HG03060 (cell line): ENCODE data around the gene UNK.
A peak's percentile ranks its signal among the peaks of the same experiment; 100 is the strongest.
"Not testable (repeated sequence)": the region's sequence is repeated elsewhere in the genome, so short reads cannot be mapped to it uniquely, and the experiment has no call there.

Experiments used
- ATAC-seq: cut with Tn5 transposase; IDR thresholded peaks from one replicate; pipeline ENCODE4 v1.9.1; 2021; ENCODE audit warnings: low read depth, moderate number of reproducible peaks; ENCODE audit not compliant: unreplicated experiment

The UNK gene

DNA sequence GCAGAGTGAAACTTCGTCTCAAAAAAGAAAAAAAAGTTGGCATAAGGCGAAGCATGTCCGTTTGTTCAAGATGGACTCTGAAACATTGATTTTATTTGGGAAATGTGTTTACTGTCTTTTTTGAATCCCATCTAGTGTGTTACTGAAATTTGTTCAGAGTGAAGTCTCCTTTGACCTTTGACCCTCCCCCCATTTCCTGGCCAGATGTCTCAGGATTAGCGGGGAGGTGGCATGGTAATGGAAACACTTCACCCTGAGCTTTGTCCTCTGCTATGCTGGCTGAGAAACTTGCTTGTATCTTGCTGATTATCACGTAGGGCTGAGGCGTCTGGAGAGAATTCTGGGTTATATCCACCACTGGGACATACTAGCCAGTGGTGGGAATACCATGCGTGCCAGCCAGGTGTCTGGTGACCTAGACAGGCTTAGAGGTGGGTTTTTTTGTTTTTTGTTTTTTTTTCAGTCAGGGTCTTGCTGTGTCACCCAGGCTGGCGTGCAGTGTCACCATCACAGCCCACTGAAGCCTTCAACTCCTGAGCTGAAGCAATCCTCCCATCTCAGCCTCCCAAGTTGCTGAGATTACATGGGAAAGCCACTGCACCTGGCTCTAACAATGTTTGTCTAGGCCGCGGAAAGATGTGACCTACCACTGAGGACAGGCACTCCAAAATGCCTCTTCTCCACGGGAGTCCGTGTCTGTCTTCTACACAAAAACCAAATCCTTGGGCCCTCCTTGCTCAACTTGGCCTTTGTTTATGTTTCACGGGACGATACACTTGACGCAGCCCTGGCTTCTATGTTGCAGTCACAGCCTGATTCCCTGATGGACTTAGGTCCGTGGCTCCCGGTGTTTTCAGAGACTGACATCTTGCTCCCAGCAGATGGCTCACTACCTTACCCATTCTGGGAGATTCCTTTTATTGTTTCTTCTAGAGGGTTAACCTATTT lies 13.0 kb upstream of the UNK start:
- ATAC-seq = no peak

DNA sequence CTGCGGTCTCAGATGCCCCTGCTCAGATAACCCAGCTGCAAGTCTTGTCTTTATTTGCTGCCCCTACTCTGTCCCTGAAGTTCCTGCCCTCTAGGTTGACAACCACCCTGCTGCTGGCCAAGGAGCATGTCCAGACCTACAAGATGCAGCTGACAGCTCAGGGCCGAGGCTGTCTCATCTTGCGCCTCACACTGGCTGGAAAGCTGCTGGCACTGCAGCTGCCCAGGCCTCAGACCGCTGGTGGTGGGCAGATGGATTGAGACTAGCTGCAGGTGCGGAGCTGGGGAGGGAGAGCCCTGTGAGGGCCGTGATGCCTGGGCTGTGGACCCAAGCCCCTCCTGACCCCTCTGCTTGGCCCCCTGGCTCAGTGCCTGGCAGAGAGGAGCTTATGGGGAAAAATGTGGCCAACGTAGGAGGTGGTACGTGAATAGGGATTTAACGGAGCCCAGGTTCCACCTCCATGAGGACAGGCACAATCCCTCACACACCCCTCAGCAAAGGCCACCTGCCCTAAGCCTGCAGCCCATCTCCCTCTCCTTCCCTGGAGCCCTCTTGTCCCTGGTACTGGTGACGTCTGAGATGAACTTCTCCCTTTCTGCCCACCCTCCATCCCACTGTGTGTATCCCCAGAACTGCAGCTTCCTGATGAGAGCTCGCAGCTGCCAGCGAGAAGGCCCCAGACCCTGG lies 11.3 kb upstream of the UNK start:
- no peak for ATAC-seq

DNA sequence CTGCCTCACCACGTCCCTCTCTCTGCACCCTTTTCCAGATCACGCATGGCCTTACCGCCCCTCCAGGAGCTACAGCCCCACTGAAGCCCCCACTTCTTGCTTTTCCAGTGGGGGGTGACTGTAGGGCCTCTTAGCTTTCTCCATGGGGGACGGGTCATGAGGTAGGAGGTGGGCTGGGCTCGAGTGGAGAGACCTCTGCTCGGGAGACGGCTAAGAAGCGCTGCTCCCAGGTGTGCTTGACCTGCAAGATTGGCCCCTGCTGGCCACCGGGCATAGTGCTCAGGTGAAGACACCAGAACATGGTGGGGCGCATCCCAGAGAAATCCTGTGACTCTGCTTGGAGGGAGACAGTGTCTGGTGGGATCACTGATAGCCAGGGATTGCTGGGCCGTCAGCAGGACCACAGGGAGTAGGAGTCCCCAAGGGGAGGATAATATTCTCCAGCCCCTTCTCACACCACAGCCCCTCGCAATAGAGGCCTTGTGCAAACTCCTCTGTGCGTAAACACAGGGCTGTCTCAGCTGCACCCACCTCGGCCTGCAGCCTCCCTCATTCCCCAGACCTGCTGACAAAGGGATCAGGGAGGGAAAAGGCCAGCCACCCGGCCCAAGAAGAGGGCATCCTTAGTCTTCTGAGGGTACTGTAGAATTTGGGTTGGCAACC lies 10.7 kb upstream of the UNK start:
- no peak for ATAC-seq

DNA sequence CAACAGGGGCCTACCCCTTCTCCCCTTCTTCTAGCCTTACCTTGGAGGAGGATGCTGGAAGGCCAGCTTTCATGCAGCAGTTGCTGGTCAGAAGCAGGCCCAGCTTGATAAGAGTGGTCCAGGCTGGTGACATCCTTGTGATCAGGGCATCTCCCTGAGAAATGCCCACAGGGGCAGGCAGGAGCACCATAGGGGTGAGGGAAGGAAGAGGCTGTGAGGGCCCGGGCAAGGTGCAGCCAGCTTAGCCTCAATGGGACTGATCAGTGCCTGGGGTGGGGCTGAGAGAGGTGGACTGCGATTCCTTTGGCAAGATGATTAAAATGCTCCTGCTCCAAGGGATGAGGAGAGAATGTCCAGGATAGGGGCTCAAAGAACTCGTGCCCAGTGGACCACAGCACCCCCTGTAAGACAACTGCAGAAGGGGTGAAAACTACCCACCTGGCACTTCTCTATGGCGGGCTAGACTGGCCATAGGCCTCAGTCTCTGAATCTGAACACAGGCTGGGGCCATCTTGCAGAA lies 10.1 kb upstream of the UNK start:
- ATAC-seq = no peak

DNA sequence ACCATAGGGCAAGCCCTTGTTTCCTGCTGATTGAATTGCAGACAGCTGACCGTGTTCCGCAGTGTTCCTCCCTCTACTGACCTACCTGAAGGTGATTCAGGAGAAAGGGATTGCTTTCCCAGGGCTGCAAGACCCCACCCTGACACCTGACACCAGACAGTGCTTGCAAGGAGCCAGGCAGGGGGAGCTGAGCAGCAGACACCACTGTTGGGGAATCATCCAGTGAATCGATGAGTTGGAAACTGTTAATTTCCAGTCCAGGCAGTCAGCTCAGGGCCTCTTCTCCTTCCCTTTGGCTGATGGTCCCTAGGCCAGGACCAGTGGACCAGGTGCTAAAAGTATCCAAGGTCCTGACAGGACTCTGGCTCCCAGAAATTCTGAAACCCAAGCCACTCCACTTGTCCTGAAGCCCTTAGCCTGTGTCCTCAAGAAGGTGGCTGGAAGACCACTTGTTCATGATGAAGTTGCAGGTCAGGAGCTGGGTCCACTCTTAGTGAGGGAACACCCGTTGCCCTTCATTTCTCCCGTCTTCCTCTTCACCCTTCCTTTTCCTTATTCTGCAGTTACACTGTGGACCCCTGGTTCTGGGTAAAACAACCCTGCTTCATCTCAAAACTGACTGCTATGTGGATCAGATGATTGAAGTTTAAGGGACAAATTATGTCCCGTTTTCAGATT lies 9.5 kb upstream of the UNK start:
- ATAC-seq = no peak

DNA sequence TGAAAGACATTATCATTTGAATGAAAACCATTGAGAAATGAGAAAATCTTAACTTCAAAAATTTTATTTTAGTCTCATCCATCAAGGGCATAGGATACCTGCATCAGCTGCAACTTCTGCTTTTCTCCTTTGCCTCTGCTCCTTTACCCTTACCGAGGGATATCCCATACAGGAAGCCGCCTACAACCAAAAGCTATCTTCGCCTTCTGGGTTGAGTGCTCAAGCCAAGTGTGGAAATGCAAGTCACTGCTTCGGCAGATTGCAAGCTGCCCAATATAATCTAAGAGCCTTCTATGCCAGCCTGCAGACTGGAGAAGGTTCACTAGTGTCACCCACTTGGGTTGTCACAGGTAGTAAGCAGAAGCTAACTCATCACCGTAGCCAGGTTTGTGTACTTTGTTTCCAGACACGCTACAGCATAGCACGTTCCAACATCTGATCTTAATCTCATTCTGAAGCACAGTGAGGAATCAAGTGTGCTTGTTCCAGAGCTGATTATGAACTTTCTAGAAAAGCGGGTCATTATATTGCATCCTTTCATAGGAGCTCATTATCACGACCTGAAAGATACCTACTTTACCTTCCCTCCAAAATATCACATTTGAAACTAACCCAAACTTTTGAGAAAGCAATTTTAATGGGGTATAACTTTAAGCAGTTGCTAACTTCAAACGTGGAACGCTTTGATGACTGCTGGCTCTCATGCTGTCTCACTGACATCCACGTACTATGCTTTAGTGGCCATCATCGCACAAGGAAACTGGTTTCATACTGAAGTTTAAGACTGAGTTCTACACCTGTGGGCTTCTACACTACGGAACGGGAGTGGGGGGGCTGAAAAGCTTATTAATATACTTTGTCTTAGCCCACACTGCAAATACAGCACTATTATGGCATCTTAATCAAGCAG lies 8.0 kb upstream of the UNK start:
- no peak for ATAC-seq

DNA sequence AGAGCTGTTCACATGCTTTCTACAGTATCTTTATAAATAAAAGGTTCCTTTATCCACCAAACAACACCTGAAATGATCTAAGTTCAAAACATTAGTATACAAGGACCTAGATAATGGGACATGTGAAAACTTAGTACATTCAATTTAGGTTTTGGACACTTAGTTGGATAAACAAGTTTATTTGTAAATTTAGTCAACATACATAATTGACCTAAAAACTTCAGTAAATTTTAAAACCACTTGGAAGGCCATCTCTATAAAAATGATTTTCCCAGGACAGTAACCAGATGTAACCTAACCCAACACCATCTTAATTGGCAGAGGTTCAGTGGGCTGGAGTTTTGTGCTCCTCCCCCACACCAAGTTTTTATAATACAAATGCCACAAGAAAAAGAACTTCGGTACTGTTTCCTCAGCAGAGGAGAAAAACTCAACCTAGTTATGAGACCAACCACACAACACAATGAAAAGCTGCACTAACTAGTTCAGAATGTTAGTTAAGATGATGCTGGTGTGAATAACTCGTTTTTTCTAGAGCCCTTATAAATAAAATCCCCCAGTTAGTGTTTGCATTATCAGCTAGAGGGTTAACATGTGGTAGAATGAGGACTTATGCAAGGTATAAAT lies 7.2 kb upstream of the UNK start:
- ATAC-seq = no peak

DNA sequence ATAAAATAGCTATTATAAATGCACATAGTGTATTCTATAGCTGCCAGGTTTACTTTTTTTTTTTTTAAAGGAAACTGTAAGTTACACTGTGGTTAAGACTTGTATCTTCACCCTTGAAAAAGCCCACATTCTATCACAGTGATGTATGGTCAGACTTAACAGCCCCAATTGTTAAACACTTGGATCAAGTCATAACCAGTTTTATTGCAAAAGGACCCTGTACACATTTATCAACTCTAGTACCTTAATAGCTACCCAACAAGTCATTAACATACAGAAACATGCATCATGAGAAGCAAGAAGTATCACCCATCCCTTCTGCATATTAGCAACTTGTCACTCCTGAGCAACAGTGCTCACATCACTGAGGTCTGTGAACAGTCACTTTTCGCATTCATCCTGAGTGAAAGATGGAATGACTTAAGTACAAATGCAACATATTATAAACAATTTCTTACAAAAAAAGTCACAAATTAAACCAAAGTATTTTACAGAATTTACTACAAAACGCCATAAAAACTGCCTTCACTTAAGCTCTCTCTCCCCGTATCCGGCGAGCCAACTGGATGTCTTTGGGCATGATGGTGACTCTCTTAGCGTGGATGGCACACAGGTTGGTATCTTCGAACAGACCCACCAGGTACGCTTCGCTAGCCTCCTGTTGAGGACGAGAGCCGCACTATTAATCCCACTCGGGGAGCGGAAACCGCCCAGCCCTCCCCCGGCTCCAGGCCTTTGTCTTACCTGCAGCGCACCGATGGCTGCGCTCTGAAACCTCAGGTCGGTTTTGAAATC lies 6.3 kb upstream of the UNK start:
- ATAC-seq = not testable (repeated sequence)

DNA sequence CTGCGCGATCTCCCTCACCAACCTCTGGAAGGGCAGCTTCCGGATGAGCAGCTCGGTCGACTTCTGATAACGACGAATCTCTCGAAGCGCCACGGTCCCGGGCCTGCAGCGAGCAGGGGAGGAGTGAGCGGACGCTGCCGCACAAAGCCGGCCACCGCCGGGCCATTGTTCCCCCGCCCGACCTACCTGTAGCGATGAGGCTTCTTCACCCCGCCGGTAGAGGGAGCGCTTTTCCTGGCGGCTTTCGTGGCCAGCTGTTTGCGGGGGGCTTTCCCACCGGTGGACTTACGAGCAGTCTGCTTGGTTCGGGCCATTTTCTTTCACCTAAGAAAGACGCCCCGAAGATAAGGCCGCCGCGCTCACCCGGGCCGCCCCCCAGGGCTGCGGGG lies 5.8 kb upstream of the UNK start:
- ATAC-seq = no peak

DNA sequence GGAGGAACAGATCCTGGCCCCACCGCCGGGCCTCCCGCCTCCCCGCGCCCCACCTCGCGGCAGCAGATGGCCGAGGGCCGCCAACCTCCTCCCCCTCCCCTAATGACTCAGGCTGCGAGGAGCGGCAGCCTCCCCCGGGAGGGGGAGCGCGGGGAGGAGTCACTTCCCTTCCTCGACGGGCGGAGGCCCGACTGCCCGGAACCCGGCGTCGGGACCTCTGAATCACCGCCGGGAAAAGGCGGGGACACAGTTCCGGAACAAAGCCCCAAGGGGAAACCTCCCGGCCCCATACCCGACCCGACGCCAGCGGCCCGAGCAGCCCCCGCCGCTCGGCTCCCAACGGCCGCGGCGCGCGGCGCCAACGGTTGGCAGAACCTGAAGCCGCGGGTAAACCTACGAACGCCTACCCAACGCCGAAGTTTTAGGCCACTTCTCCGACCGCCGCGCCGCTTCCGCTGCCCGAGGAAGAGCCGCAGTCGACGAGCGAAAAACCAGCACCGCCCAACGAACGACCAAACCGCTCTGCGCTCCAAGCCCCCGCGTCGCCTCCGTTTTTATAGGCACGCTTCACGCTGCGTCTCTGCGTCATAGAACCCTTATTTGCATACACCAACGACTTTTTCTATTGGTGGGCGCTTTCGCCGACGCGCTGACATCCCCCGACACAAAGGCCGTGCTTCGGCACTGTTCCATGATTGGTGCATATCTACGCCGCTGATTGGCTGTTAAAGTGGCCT lies 5.2 kb upstream of the UNK start:
- peak; percentile 52 for ATAC-seq

DNA sequence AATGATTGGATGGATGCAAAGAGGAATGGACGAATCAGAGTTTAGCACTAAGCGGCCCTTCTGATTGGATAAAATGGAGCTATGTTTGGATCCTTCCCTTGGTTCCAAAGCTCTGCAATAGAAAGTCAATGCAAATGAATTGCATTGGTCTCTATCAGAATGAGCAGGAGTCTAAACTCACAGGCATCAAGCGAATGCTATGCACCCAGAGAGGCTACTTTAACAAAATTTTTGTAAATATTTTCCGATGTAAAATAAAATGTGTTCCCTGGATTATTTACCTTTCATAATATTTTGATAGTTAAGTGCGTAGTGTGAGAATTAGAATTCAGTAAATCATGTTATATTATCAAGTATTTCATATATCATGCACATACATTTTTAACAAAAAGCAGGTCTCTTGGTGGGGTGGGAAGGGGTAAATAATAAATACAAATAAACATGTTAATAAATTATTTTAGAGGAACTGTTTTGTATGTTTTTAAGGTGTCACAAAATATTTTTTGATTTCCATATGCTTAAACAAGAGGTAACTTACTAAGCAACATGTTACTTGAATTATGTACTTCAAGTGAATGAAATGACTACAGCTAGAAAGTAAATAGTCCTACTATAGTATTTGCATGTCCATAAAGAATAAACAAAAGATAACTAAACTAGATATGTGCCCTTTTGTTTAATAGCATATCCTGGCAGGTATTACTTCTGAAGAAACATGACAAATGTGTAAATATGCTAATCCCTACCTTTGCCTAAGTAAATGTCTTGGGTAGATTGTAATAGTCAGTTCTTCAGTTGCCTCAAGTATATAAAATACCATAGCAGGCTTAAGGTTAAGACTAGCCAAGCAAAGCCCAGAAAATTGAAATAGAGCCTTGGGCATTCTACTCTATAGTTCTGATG lies 4.4 kb upstream of the UNK start:
- no peak for ATAC-seq

DNA sequence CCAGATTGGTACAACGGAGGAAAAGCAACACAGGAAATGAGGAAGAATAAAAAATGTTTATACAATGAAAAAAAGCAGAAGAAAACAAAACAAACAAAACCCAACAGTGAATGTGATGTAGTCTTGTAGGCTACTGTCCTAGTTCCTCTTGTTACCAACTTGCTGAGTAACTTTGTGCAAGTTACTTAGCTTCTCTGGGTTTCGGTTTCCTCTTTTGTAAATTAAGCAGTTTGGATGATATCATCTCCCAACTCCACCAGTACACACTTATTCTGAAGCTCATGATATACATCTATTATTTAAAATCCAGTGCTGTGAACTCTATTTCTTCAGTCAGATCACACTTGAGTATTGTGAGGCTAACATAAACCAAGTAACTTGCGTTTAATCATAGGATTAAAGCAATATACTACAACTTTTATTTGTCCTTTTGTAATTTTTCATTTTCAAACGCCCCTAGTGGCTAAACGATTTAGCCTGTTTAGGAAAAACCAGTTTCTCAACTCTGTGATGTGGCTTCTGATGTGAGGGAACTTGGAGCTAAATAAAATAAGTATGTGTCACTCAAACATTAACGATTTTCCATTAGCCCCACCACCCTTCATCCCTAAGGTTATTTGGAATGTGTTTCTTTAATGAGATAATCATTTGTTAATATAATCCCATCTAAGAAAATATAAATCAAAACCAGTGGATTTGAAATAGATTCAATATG lies 1.4 kb upstream of the UNK start:
- peak; percentile 27 for ATAC-seq

DNA sequence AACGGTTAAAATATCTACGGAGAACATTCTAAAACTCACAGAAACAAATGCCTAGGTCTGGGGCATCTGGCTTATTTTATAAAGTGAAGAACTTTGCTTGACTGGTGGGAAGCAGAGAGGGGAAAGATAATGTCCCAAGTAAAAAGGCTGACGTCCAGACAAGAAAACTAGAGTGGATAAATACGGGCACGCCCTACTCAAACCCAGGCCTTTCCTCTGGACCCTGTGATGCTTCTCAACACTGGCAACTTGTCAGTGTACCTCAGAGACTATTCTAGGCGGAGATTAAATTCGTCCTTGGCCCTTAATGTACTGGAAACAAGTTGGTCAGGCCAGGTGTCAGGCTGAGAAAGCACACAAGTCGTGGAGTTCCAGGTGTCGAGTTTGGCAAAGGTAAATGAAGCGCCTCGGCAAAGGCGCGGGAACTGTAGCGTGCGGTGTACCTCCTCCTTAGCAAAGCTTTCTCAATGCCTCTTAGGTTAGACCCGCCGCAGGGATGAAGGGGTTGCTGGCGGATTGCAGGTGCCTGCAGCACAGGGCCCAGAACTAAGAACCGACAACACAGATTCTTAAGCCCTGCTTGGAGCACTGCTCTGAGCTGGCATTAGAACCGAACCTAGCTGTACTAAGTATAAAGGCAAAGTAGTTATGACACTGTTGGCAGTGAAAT lies 668 bp upstream of the UNK start:
- ATAC-seq = no peak

DNA sequence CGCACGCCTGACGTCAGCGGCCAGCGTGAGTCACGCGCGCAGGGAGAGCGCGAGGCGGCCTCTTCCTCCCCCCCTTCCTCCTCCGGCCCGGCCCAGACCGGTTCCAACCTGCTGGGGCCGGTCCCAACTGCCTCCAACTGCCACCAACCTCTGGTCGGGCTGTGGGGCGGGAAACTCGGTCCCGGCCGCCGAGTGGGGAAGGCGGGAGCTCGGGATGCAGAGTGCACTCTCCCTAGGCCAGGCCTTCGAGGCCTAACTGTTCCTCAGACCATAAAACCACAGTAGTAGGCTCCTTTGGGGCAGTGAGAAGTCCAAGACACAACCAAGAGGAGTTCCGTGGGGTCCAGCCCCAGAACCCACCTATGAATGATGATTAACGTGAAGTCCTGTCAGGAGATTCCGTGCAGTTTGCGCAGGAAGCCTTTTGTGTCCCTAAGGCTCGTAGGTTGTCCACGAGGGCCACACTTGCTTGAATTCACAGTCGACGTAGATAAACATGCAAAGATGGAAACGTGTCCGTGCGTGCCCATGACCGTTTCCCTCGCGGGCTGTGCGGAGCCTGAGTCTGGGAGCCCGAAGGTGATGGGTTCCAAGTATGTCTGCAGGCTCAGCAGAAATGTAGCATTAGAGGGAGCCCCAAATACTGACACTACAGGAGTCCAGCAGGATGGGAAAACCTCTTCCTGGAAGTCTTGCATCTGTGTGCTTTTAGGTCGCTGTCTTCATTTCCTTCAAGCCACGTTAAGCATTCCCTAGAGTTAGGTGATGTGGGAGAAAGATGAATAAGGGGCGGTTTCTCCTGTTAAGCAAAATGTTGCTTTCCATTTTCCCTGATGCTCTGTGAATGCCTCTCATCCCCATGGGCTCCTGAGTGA lies 647 bp downstream of the UNK start:
- no peak for ATAC-seq

DNA sequence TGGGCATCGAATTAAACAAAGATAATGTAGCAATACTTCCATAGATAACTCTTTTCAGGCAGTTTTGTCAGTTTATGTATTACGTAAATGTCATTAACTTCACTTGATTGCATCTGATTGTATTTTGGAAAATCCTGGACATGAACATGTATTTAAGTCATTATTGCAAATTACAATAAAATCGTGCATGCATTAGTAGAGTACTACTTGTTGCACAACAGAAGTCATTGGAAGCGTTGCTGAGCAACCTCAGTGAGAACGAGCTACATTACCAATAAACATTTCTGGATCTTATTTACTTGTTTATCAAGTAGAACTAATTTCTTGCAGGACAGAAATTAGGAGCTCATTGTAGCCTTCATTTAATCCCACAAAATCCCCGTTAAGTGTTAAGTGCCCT lies 6.6 kb downstream of the UNK start:
- no peak for ATAC-seq
